GM12878 (cell line): Measurements from ENCODE around the gene TNFSF12. TPM values are rescaled to one million over a fixed set of nuclear protein-coding genes. Genes with fewer than 3 reads are reported as not detected.
A peak's percentile ranks its signal among the peaks of the same experiment; 100 is the strongest.

Experiments
- BMI1 ChIP-seq: fragments of 450-650 bp; IDR thresholded peaks from 2 replicates; pipeline ENCODE4 v1.6.1; 2016; ENCODE audit warnings: mild to moderate bottlenecking, moderate library complexity, borderline replicate concordance
- CBX3 ChIP-seq: fragments of 200-600 bp; sonication (generic); IDR thresholded peaks from 2 replicates; pipeline ENCODE4 v1.6.1; 2016; ENCODE audit warnings: low read depth, borderline replicate concordance
- EGR1 ChIP-seq, 2 experiments: IDR thresholded peaks; 1 replicate in 1 of 2; 2 replicates in 1 of 2; pipeline ENCODE4 v1.6.1; 2011 to 2012; ENCODE audit warnings: low read depth in 2 of 2, low read length in 2 of 2, borderline replicate concordance in 1 of 2, mild to moderate bottlenecking in 1 of 2, moderate library complexity in 1 of 2
- FOXM1 ChIP-seq: IDR thresholded peaks from 2 replicates; pipeline ENCODE4 v1.6.1; 2012; ENCODE audit warnings: low read depth, mild to moderate bottlenecking, inconsistent platforms, low read length, moderate library complexity
- GATAD2B ChIP-seq: fragments of 450-650 bp; conservative IDR thresholded peaks from 2 replicates; pipeline ENCODE4 v1.6.1; 2017; ENCODE audit warnings: low read depth, mild to moderate bottlenecking, moderate library complexity
- HCFC1 ChIP-seq: fragments of 150-350 bp; IDR thresholded peaks from 2 replicates; pipeline ENCODE4 v1.6.1; 2014; ENCODE audit warnings: low read length
- IKZF1 ChIP-seq: fragments of 450-650 bp; conservative IDR thresholded peaks from 2 replicates; pipeline ENCODE4 v1.6.1; 2017; ENCODE audit warnings: antibody characterized with exemption, mild to moderate bottlenecking
- IKZF2 ChIP-seq, 2 experiments: fragments of 450-650 bp; IDR thresholded peaks; 2 replicates each; pipeline ENCODE4 v1.6.1; 2017; ENCODE audit warnings: mild to moderate bottlenecking in 2 of 2, moderate library complexity in 2 of 2
- KAT2A ChIP-seq: conservative IDR thresholded peaks from 2 replicates; pipeline ENCODE4 v1.6.1; 2011; ENCODE audit warnings: low read depth, low read length; ENCODE audit not compliant: control insufficient read depth
- LARP7 ChIP-seq: fragments of 450-650 bp; IDR thresholded peaks from 2 replicates; pipeline ENCODE4 v1.6.1; 2017; ENCODE audit warnings: mild to moderate bottlenecking
- MEF2A ChIP-seq: IDR thresholded peaks from 2 replicates; pipeline ENCODE4 v1.6.1; 2011; ENCODE audit warnings: low read depth, mild to moderate bottlenecking, low read length, moderate library complexity; ENCODE audit not compliant: insufficient read depth
- MLLT1 ChIP-seq: fragments of 450-650 bp; IDR thresholded peaks from 2 replicates; pipeline ENCODE4 v1.6.1; 2016; ENCODE audit warnings: mild to moderate bottlenecking
- MTA3 ChIP-seq: IDR thresholded peaks from 2 replicates; pipeline ENCODE4 v1.6.1; 2012; ENCODE audit warnings: low read length, inconsistent platforms, borderline replicate concordance
- NFIC ChIP-seq: IDR thresholded peaks from 2 replicates; pipeline ENCODE4 v1.6.1; 2012; ENCODE audit warnings: low read depth, mild to moderate bottlenecking, inconsistent platforms, low read length, moderate library complexity
- NR2F1 ChIP-seq: fragments of 450-650 bp; conservative IDR thresholded peaks from 2 replicates; pipeline ENCODE4 v1.6.1; 2017; ENCODE audit warnings: mild to moderate bottlenecking
- NRF1 ChIP-seq: conservative IDR thresholded peaks from 2 replicates; pipeline ENCODE4 v1.6.1; 2011; ENCODE audit warnings: mild to moderate bottlenecking, low read depth, low read length, improper control_type of control experiment
- POLR2A ChIP-seq: IDR thresholded peaks from 2 replicates; pipeline ENCODE4 v1.6.1; 2011; ENCODE audit warnings: low read depth, mild to moderate bottlenecking, low read length
- SIN3A ChIP-seq: IDR thresholded peaks from 2 replicates; pipeline ENCODE4 v1.6.1; 2012; ENCODE audit warnings: low read depth, low read length, improper control_type of control experiment
- SMC3 ChIP-seq: IDR thresholded peaks from 2 replicates; pipeline ENCODE4 v1.6.1; 2011; ENCODE audit warnings: low read length, improper control_type of control experiment, borderline replicate concordance
- SRF ChIP-seq, 2 experiments: IDR thresholded peaks; 2 replicates each; pipeline ENCODE4 v1.6.1; 2011; ENCODE audit warnings: low read depth in 2 of 2, low read length in 2 of 2, mild to moderate bottlenecking in 1 of 2, moderate library complexity in 1 of 2
- STAT1 ChIP-seq: fragments of 450-650 bp; conservative IDR thresholded peaks from 2 replicates; pipeline ENCODE4 v1.6.1; 2014; ENCODE audit warnings: antibody characterized with exemption, mild to moderate bottlenecking
- TARDBP ChIP-seq: IDR thresholded peaks from 2 replicates; pipeline ENCODE4 v1.6.1; 2016; ENCODE audit warnings: borderline replicate concordance
- TCF12 ChIP-seq: IDR thresholded peaks from 2 replicates; pipeline ENCODE4 v1.6.1; 2011; ENCODE audit warnings: low read depth, mild to moderate bottlenecking, low read length
- YBX1 ChIP-seq: fragments of 450-650 bp; IDR thresholded peaks from 2 replicates; pipeline ENCODE4 v1.6.1; 2016; ENCODE audit warnings: antibody characterized with exemption
- ZBED1 ChIP-seq: IDR thresholded peaks from 2 replicates; pipeline ENCODE4 v1.6.1; 2016; ENCODE audit warnings: borderline replicate concordance
- ZNF687 ChIP-seq: fragments of 450-650 bp; IDR thresholded peaks from 2 replicates; pipeline ENCODE4 v1.6.1; 2017; ENCODE audit warnings: mild to moderate bottlenecking, moderate library complexity
- polyA plus RNA-seq, 11 experiments: library from polyadenylated mRNA; depleted of rRNA in 4 of 11; unstranded in 6 of 11; stranded (reverse) in 5 of 11; fragments of >200 nt; fragmentation: Nextera tagmentation in 4 of 11; fragmentation: Illumina TruSeq in 1 of 11; extraction: Ambion mirVana in 4 of 11; extraction: Trizol in 1 of 11; gene quantifications; 1 replicate in 1 of 11; 2 replicates in 10 of 11; pipeline versions ENCODE4 v1.2.1 to v1.2.3, GENCODE V29; 2011 to 2016; ENCODE audit warnings: inconsistent platforms in 2 of 11, missing spikeins in 2 of 11, low read depth in 1 of 11
- total RNA-seq, 4 experiments: library from RNA; depleted of rRNA in 3 of 4; stranded (reverse); fragments of >200 nt in 3 of 4; fragmentation: Illumina TruSeq in 1 of 4; extraction: Trizol in 1 of 4; gene quantifications; 2 replicates each; pipeline versions ENCODE4 v1.2.1 to v1.2.3, GENCODE V29; 2013 to 2021
- TF ChIP-seq, protein P1 (sequence below): IDR thresholded peaks from 2 replicates; pipeline ENCODE4 v1.6.1; 2012; ENCODE audit warnings: low read depth, low read length, improper control_type of control experiment

The TNFSF12 gene
- total and polyA plus RNA-seq, 10 of the 15 experiments (the other 5 are each of a cell fraction or from before 2014, with no cell fraction given), result 0.32 to 7.0 (median 2.6) TPM

GRCh38 chr17:7572588-7573323, 23.9 kb downstream of the TNFSF12 start (continued):
- TF ChIP-seq FOXM1 (peak; percentile 53; the same call in 1 of the 2 replicates), KAT2A (no peak), YBX1 (no peak), CBX3 (no peak), MTA3 (peak; percentile 3; the same call in 1 of the 2 replicates), GATAD2B (no peak), SMC3 (no peak), BMI1 (peak; percentile 88), NRF1 (0 out of 2 replicates have a peak, but pooled peaks have one; percentile 12), LARP7 (peak; percentile 91; the same call in 1 of the 2 replicates), ZBED1 (peak; percentile 93), SRF (IDR thresholded peaks at IDR 0.05; ENCODE audit: low read depth in 2 of 2, low read length in 2 of 2) (0 out of 4 replicates have a peak, but pooled peaks of 1 of the 2 experiments have one; percentile 15), IKZF1 (peak; percentile 52; the same call in 1 of the 2 replicates), NFIC (peak; percentile 76; the same call in 1 of the 2 replicates), TARDBP (peak; percentile 82), STAT1 (no peak), ZNF687 (peak; percentile 71), TCF12 (peak; percentile 68; the same call in 1 of the 2 replicates), NR2F1 (no peak; the same call in 1 of the 2 replicates), IKZF2 (IDR thresholded peaks at IDR 0.05) (peak in 1 of 2 experiments; percentile 66; a peak in 1 of 4 replicates), MEF2A (0 out of 2 replicates have a peak, but pooled peaks have one; percentile 21), MLLT1 (peak; percentile 91), SIN3A (no peak), EGR1 (IDR thresholded peaks at IDR 0.05; ENCODE audit: borderline replicate concordance in 1 of 2, low read depth in 2 of 2, low read length in 2 of 2) (no peak), HCFC1 (0 out of 2 replicates have a peak, but pooled peaks have one; percentile 60), POLR2A (peak; percentile 85)
- TF ChIP-seq, protein P1, sequence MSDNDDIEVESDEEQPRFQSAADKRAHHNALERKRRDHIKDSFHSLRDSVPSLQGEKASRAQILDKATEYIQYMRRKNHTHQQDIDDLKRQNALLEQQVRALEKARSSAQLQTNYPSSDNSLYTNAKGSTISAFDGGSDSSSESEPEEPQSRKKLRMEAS, result no peak
